Breast epithelium (tissue), 3 donors: Measurements from ENCODE around the gene TRIM52.

Source experiments
- POLR2AphosphoS5 ChIP-seq, 3 donors: sonication (generic); formaldehyde crosslinking; IDR thresholded peaks; one replicate each; pipeline ENCODE4 v1.6.1; 2017; ENCODE audit warnings: antibody characterized with exemption in 3 of 3
- TF ChIP-seq, protein P1 (sequence below), 3 donors: fragments of 450-650 bp; IDR thresholded peaks; one replicate each; pipeline ENCODE4 v1.5.1; 2016 to 2017; ENCODE audit warnings: antibody characterized with exemption in 3 of 3, mild to moderate bottlenecking in 3 of 3, moderate library complexity in 3 of 3

DNA sequence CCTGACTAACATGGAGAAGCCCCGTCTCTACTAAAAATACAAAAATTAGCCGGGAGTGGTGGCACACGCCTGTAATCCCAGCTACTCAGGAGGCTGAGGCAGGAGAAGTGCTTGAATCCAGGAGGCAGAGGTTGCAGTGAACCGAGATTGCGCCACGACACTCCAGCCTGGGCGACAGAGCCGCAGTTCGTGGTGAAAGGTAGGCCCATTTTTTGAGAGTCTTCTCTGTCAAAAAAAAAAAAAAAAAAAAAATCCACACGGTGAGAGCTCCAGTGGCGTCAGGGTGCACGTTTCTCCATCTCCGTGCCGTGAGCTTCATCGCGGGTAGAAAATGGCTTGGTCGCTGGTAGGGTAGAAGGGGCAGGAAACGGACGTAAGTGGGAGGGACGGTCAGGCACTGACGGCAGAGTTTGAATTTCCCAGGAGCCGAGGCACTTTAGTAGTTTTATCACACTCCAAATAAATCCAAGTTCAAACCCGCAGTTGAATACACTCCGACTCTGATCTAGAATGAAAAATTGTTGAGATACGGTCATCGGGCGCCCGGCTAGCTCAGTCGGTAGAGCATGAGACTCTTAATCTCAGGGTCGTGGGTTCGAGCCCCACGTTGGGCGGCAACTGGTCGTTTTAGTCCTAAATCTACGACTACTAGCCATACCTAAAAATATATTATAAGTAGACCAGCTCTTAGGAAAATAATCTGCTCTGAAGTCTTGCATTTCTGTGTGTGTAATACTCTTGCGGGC is 53.6 kb downstream of the TRIM52 start:
- TF ChIP-seq, protein P1, sequence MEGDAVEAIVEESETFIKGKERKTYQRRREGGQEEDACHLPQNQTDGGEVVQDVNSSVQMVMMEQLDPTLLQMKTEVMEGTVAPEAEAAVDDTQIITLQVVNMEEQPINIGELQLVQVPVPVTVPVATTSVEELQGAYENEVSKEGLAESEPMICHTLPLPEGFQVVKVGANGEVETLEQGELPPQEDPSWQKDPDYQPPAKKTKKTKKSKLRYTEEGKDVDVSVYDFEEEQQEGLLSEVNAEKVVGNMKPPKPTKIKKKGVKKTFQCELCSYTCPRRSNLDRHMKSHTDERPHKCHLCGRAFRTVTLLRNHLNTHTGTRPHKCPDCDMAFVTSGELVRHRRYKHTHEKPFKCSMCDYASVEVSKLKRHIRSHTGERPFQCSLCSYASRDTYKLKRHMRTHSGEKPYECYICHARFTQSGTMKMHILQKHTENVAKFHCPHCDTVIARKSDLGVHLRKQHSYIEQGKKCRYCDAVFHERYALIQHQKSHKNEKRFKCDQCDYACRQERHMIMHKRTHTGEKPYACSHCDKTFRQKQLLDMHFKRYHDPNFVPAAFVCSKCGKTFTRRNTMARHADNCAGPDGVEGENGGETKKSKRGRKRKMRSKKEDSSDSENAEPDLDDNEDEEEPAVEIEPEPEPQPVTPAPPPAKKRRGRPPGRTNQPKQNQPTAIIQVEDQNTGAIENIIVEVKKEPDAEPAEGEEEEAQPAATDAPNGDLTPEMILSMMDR (IDR thresholded peaks at IDR 0.05): no peak
- peak in 2 of 3 donors; percentile 52 to 56 for TF ChIP-seq POLR2AphosphoS5 (IDR thresholded peaks at IDR 0.05)
